Stimulated activated CD8-positive, alpha-beta memory T cell treated with anti-CD3 and anti-CD28 coated beads, Interleukin-2, amount 100 ng/mL, for 1 hour (primary cell): ENCODE results near the gene MED14.

Source experiments
- DNase-seq, 2 donors: peaks; one replicate each; pipeline ENCODE4 v3.0.0-alpha.2; 2020; ENCODE audit warnings: low read depth in 2 of 2

Gene MED14

GRCh38 chrX:40663880-40664630 lies 71.3 kb downstream of the MED14 start:
- no peak for DNase-seq

- no peak for DNase-seq
Measured at GRCh38 chrX:40663078-40663740, 72.1 kb downstream of the MED14 start.

- DNase-seq: no peak
Measured at GRCh38 chrX:40661489-40661888, 73.9 kb downstream of the MED14 start.

GRCh38 chrX:40660381-40660780 lies 75.0 kb downstream of the MED14 start:
- no peak for DNase-seq

- no peak for DNase-seq
Measured at GRCh38 chrX:40653535-40653934, 81.8 kb downstream of the MED14 start.

GRCh38 chrX:40652664-40653063 lies 82.7 kb downstream of the MED14 start:
- DNase-seq: no peak

GRCh38 chrX:40651620-40652223 lies 83.6 kb downstream of the MED14 start:
- DNase-seq: peak; percentile 49 to 50

- DNase-seq: peak; percentile 84 to 94
Measured at GRCh38 chrX:40647307-40648197, 87.8 kb downstream of the MED14 start, which contains the start of gene CXorf38. Gene CXorf38 (minus strand): TSS chrX:40647561. CDS start chrX:40647520, 41 bp downstream.

GRCh38 chrX:40646489-40647306 lies 88.6 kb downstream of the MED14 start:
- peak in 1 of 2 donors; percentile 8 for DNase-seq

- DNase-seq: peak in 1 of 2 donors; percentile 15
Measured at GRCh38 chrX:40644821-40645358, 90.5 kb downstream of the MED14 start.

- no peak for DNase-seq
Measured at GRCh38 chrX:40644176-40644575, 91.2 kb downstream of the MED14 start.

GRCh38 chrX:40637687-40638086 lies 97.7 kb downstream of the MED14 start:
- no peak for DNase-seq

GRCh38 chrX:40632199-40632598 lies 103.1 kb downstream of the MED14 start:
- no peak for DNase-seq

- DNase-seq: no peak
Measured at GRCh38 chrX:40628506-40628905, 106.8 kb downstream of the MED14 start.

- DNase-seq: no peak
Measured at GRCh38 chrX:40625294-40625693, 110.0 kb downstream of the MED14 start.

- DNase-seq: no peak
Measured at GRCh38 chrX:40623665-40624064, 111.7 kb downstream of the MED14 start.

GRCh38 chrX:40623139-40623536 lies 112.2 kb downstream of the MED14 start, which contains the start of gene MPC1L:
Gene MPC1L (plus strand): TSS chrX:40623428. CDS start chrX:40623566, 138 bp downstream.
- DNase-seq: no peak

- no peak for DNase-seq
Measured at GRCh38 chrX:40622479-40623138, 112.7 kb downstream of the MED14 start.

- DNase-seq: no peak
Measured at GRCh38 chrX:40617566-40617965, 117.8 kb downstream of the MED14 start.

- DNase-seq: no peak
Measured at GRCh38 chrX:40615976-40616375, 119.4 kb downstream of the MED14 start.
